Brain microvascular endothelial cell (primary cell): ENCODE measurements around the gene P2RX7.
A peak's percentile ranks its signal among the peaks of the same experiment; 100 is the strongest.

Experiments
- DNase-seq: peaks from one replicate; pipeline ENCODE4 v3.0.0-alpha.2; 2020
- H3K27ac ChIP-seq: fragments of 250-450 bp; sonication (Bioruptor Pico); 2 replicates; pipeline ENCODE4 v1.5.1; 2020; ENCODE audit warnings: mild to moderate bottlenecking, moderate library complexity
- H3K27me3 ChIP-seq: fragments of 250-450 bp; sonication (Bioruptor Pico); replicated peaks from 2 replicates; pipeline ENCODE4 v1.5.1; 2020; ENCODE audit warnings: mild to moderate bottlenecking
- H3K36me3 ChIP-seq: fragments of 250-450 bp; sonication (Bioruptor Pico); replicated peaks from 2 replicates; pipeline ENCODE4 v1.5.1; 2020; ENCODE audit warnings: mild to moderate bottlenecking
- H3K4me3 ChIP-seq: 2 replicates; pipeline ENCODE4 v1.5.1; 2011; ENCODE audit warnings: low read depth, mild to moderate bottlenecking, control low read depth, low read length, moderate library complexity
- in situ Hi-C: cut with HindIII; loops from 2 replicates; pipeline ENCODE4 v1.10.0; 2017; ENCODE audit warnings: low sequenced_read_pairs, low pct_ligation_motif_present
- TF ChIP-seq, protein P1 (sequence below): IDR thresholded peaks from 2 replicates; pipeline ENCODE4 v1.5.1; 2011; ENCODE audit warnings: low read depth, mild to moderate bottlenecking, moderate library complexity, low read length, control low read depth, inconsistent platforms; ENCODE audit errors: missing control alignments

P2RX7 gene

DNA sequence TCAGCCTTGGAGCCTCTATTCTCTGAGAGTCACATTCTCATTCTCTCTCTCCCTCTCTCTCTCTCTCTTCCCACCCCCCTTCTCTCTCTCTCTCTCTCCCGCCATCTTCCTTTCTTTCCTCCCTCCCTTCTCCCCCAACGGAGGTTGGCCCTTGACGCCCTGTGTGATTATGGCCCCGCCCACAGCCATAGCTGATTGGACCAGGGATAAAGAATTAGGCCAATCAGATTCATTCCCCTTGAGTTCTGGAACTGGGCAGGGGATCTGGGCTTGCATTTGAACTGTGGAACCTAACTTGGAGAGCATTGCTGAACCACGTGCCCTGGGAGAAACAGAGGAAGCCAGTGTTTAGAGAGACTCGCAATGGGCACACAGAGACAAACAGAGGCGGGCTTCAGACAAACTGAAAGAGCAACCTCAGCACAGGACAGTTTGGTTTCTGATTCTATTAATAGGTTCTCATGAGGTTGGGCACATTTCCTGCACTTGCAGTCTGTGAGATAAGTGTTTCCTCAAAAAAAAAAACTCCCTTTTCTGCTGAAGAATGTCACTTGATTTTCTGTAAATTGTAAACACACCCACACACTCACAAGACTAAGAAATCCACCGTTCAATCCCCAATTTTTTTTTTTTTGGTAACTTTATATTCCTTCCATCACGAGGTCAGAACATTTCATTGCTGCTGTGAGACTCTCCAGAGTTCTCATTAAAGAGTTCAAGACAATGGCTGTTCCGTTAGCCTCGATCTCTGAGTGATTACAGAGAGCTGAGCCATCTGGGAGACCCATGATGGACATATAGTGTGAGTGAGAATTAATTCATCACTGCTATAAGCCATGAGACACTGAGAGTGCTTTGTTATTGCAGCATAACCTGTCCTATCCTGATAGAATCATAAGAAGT lies 3.5 kb upstream of the P2RX7 start:
- in situ Hi-C loops, result no loop called here
- no peak overlapping the region for H3K4me3 ChIP-seq

GRCh38 chr12:121129811-121130147 lies 2.9 kb upstream of the P2RX7 start:
- no peak overlapping the region for H3K4me3 ChIP-seq
- peaks cover 2% of the 10 kb centered on the region for H3K27me3 ChIP-seq
- H3K27ac ChIP-seq, result no peak overlapping the region
- no peaks in the 10 kb centered on the region for H3K36me3 ChIP-seq
- DNase-seq, result no peak
- TF ChIP-seq, protein P1, sequence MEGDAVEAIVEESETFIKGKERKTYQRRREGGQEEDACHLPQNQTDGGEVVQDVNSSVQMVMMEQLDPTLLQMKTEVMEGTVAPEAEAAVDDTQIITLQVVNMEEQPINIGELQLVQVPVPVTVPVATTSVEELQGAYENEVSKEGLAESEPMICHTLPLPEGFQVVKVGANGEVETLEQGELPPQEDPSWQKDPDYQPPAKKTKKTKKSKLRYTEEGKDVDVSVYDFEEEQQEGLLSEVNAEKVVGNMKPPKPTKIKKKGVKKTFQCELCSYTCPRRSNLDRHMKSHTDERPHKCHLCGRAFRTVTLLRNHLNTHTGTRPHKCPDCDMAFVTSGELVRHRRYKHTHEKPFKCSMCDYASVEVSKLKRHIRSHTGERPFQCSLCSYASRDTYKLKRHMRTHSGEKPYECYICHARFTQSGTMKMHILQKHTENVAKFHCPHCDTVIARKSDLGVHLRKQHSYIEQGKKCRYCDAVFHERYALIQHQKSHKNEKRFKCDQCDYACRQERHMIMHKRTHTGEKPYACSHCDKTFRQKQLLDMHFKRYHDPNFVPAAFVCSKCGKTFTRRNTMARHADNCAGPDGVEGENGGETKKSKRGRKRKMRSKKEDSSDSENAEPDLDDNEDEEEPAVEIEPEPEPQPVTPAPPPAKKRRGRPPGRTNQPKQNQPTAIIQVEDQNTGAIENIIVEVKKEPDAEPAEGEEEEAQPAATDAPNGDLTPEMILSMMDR, result no peak
- in situ Hi-C loops, result no loop called here

More for the DNA sequence above, 3.5 kb upstream of the P2RX7 start:
- Histone ChIP-seq H3K27me3 (peaks cover 2% of the 10 kb centered on the region), H3K27ac (no peak overlapping the region), H3K36me3 (no peaks in the 10 kb centered on the region)
- TF ChIP-seq, protein P1, result no peak
- peak; percentile 38 for DNase-seq

DNA sequence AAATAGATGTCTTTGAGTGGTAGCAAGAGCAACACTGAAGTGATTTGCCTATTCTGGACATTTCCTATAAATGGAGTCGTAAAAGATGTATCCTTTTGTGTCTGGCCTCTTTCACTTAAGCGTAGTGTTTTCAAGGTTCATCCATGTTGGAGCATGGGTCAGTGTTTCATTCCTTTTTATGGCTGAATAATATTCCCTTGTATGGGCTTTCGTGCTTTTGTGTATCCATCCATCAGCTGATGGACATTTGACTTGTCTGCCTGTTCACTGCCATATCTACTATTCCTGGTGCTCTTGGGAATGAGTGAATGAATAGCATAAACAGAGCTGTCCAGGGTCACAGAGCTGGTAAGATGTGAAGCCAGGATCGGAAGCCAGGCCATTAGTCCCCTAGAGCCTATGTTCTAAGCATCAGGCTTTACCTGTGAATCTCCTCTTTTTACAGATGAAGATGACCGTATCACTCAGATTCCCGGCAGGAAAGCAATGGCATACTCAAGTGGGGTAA lies 1.8 kb upstream of the P2RX7 start:
- Histone ChIP-seq H3K4me3 (no peak overlapping the region), H3K27ac (no peak overlapping the region), H3K27me3 (peaks cover 2% of the 10 kb centered on the region), H3K36me3 (no peaks in the 10 kb centered on the region)
- DNase-seq, result no peak
- in situ Hi-C loops, result no loop called here
- TF ChIP-seq, protein P1, result no peak

DNA sequence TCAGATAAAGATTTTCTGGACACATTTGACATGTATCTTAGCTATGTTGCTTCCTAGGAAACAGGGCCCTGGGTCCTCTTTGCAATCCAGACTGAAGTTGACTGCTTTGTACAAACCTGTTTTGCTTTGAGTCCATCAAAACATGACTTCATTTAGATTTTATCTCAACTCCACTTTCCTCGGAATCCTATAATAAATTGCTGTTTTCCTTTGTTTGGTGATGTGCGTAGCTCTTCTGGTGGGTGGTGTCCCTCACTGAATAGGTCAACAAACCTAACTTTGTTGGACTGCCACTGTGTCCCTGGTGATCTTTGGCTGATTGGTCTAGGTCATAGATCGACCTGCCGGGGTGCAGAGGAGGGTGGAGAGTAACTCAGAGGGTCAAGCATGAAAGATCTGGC lies 735 bp upstream of the P2RX7 start:
- no peak for DNase-seq
- Histone ChIP-seq H3K4me3 (no peak overlapping the region), H3K27ac (no peak overlapping the region), H3K36me3 (no peaks in the 10 kb centered on the region), H3K27me3 (no peaks in the 10 kb centered on the region)
- TF ChIP-seq, protein P1, result no peak
- in situ Hi-C loops, result no loop called here

- H3K36me3 ChIP-seq, result no peaks in the 10 kb centered on the region
- no peaks in the 10 kb centered on the region for H3K27me3 ChIP-seq
- H3K4me3 ChIP-seq, result no peak overlapping the region
- DNase-seq, result no peak
- in situ Hi-C loops, result no loop called here
- TF ChIP-seq, protein P1, result no peak
- H3K27ac ChIP-seq, result no peak overlapping the region
Measured at GRCh38 chr12:121133838-121134237, 1.2 kb downstream of the P2RX7 start.

GRCh38 chr12:121135320-121135719 lies 2.6 kb downstream of the P2RX7 start:
- DNase-seq, result no peak
- no peaks in the 10 kb centered on the region for H3K36me3 ChIP-seq
- H3K27ac ChIP-seq, result no peak overlapping the region
- H3K27me3 ChIP-seq, result no peaks in the 10 kb centered on the region
- in situ Hi-C loops, result no loop called here
- no peak overlapping the region for H3K4me3 ChIP-seq
- TF ChIP-seq, protein P1, result no peak
